GM19395 (cell line): Measurements from ENCODE around the gene MTSS2.
"Not testable (repeated sequence)": the region's sequence is repeated elsewhere in the genome, so short reads cannot be mapped to it uniquely, and the experiment has no call there.

Experiments used
- ATAC-seq: cut with Tn5 transposase; IDR thresholded peaks from one replicate; pipeline ENCODE4 v1.9.1; 2021; ENCODE audit warnings: mild to moderate bottlenecking, moderate library complexity; ENCODE audit not compliant: unreplicated experiment

MTSS2 gene

GRCh38 chr16:70676675-70677498 lies 9.0 kb downstream of the MTSS2 start:
- ATAC-seq: no peak

GRCh38 chr16:70675851-70676513 lies 9.9 kb downstream of the MTSS2 start:
- no peak for ATAC-seq

- ATAC-seq: no peak
Observed at GRCh38 chr16:70674221-70675014, 11.4 kb downstream of the MTSS2 start.

GRCh38 chr16:70670938-70671337 lies 14.9 kb downstream of the MTSS2 start:
- not testable (repeated sequence) for ATAC-seq

- no peak for ATAC-seq
Observed at GRCh38 chr16:70670175-70670574, 15.7 kb downstream of the MTSS2 start.

- ATAC-seq: no peak
Observed at GRCh38 chr16:70665806-70666735, 19.8 kb downstream of the MTSS2 start.

GRCh38 chr16:70665113-70665694 lies 20.6 kb downstream of the MTSS2 start:
- no peak for ATAC-seq

GRCh38 chr16:70664325-70665112 lies 21.3 kb downstream of the MTSS2 start:
- no peak for ATAC-seq

GRCh38 chr16:70663524-70664324 lies 22.1 kb downstream of the MTSS2 start:
- no peak for ATAC-seq

GRCh38 chr16:70662991-70663523 lies 22.8 kb downstream of the MTSS2 start:
- ATAC-seq: no peak

- no peak for ATAC-seq
Observed at GRCh38 chr16:70661918-70662641, 23.8 kb downstream of the MTSS2 start.

GRCh38 chr16:70661534-70661917 lies 24.3 kb downstream of the MTSS2 start:
- ATAC-seq: no peak

- ATAC-seq: no peak
Observed at GRCh38 chr16:70660672-70661350, 25.0 kb downstream of the MTSS2 start.

GRCh38 chr16:70659953-70660671 lies 25.7 kb downstream of the MTSS2 start:
- ATAC-seq: no peak

GRCh38 chr16:70659546-70659945 lies 26.3 kb downstream of the MTSS2 start:
- ATAC-seq: no peak

- ATAC-seq: no peak
Observed at GRCh38 chr16:70658921-70659320, 26.9 kb downstream of the MTSS2 start.
